ENCODE data around the gene FLNC.

FLNC gene

GRCh38 chr7:128831994-128832879 lies 2.0 kb downstream of the FLNC start:
- no peak for DNase-seq

- DNase-seq = no peak
Measured at GRCh38 chr7:128832880-128833147, 2.6 kb downstream of the FLNC start.

GRCh38 chr7:128833148-128833945 lies 3.1 kb downstream of the FLNC start:
- no peak for DNase-seq

- no peak for DNase-seq
Measured at GRCh38 chr7:128833946-128834325, 3.7 kb downstream of the FLNC start.

- DNase-seq = no peak
Measured at GRCh38 chr7:128835231-128835751, 5.1 kb downstream of the FLNC start.

GRCh38 chr7:128835790-128836641 lies 5.8 kb downstream of the FLNC start:
- no peak for DNase-seq

- DNase-seq = no peak
Measured at GRCh38 chr7:128836729-128837348, 6.6 kb downstream of the FLNC start.

GRCh38 chr7:128837521-128837921 lies 7.3 kb downstream of the FLNC start:
- DNase-seq = no peak

- DNase-seq = no peak
Measured at GRCh38 chr7:128838109-128838779, 8.0 kb downstream of the FLNC start.

- DNase-seq = no peak
Measured at GRCh38 chr7:128838981-128839731, 8.9 kb downstream of the FLNC start.

GRCh38 chr7:128839751-128840177 lies 9.6 kb downstream of the FLNC start:
- no peak for DNase-seq

GRCh38 chr7:128840326-128841170 lies 10.3 kb downstream of the FLNC start:
- DNase-seq = no peak

DNA sequence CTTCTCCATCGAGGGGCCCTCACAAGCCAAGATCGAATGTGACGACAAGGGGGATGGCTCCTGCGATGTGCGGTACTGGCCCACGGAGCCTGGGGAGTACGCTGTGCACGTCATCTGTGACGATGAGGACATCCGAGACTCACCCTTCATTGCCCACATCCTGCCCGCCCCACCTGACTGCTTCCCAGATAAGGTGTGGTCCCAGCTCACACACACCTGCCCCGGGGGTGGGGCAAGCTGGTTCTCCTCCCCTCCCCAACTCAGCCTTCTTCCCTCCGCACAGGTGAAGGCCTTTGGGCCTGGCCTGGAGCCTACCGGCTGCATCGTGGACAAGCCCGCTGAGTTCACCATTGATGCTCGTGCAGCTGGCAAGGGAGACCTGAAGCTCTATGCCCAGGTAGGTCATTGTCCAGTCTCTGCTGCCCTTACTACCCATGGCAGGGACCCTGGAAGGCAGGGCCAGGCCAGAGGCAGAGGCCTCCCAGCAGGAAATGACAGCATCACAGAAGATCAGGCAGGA lies 11.0 kb downstream of the FLNC start:
- no peak for DNase-seq

DNA sequence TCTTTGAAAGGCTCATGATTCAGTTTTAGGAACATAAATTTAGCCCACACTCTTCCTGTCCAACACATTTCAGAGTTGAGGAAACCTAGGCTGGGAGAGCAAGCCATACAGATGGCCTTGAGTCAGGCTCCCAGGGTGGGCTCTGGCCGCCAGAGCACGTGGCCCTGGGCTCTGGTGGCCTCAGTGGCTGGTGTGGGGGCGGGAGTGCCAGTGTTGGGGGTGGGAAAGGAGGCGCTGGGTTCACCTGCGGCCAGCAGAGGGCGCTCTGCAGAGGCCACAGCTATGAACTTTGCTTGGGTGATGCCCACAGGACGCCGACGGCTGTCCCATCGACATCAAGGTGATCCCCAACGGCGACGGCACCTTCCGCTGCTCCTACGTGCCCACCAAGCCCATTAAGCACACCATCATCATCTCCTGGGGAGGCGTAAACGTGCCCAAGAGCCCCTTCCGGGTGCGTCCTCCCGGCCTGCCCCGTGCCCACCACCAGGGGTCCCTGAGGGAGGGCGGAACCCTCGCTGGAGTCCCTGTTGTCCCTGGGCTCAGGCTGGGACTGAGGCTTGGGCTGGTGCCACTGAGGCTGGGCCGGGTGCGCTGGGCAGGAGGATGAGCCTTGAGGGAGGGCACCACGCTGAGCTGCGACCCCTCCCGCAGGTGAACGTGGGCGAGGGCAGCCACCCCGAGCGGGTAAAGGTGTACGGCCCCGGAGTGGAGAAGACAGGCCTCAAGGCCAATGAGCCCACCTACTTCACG lies 11.9 kb downstream of the FLNC start:
- DNase-seq = peak; percentile 66

- no peak for DNase-seq
Measured at GRCh38 chr7:128842674-128843641, 12.8 kb downstream of the FLNC start.

- DNase-seq = no peak
Measured at GRCh38 chr7:128843938-128844621, 13.9 kb downstream of the FLNC start.

DNA sequence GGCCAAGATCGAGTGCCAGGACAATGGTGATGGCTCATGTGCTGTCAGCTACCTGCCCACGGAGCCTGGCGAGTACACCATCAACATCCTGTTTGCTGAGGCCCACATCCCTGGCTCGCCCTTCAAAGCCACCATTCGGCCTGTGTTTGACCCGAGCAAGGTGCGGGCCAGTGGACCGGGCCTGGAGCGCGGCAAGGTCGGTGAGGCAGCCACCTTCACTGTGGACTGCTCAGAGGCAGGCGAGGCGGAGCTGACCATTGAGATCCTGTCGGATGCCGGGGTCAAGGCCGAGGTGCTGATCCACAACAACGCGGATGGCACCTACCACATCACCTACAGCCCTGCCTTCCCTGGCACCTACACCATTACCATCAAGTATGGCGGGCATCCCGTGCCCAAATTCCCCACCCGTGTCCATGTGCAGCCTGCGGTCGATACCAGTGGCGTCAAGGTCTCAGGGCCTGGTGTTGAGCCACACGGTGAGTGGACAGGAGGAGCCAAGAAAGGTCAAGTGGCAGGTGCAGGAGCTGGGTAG lies 14.6 kb downstream of the FLNC start:
- no peak for DNase-seq

Measured in activated naive CD4-positive, alpha-beta T cell treated with Interleukin-2 at 50 U/mL for 16 hours (primary cell).